LHCN-M2 (cell line): ENCODE data around the gene FSD2. TPM values are rescaled to one million over a fixed set of nuclear protein-coding genes. Genes with fewer than 3 reads are reported as not detected.
"Not testable (repeated sequence)": the region's sequence is repeated elsewhere in the genome, so short reads cannot be mapped to it uniquely, and the experiment has no call there.

Experiments
- DNase-seq: peaks from one replicate; pipeline ENCODE4 v3.0.0-alpha.2; 2012; ENCODE audit warnings: low read depth
- total RNA-seq: library from RNA; depleted of rRNA; stranded (reverse); fragments of >200 nt; gene quantifications from 2 replicates; pipeline ENCODE4 v1.2.3, GENCODE V29; 2014

Gene FSD2
- total RNA-seq, 1 experiment from 2014 or later, result not detected

DNA sequence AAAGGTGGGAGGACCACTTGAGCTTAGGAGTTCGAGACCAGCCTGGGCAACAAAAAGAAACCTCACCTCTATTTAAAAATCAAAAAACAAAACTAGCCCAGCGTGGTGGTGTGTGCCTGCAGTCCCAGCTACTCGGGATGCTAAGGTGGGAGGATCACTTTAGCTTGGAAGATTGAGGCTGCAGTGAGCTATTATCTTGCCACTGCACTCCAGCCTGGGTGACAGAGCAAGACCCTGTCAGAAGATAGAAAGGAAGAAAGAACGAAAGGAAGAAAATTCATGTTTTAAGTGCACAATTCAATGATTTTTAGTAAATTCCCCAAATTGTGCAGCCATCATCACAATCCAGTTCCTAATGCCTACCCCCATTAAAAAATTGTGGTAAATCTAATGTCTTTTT, 7.8 kb downstream of the FSD2 start:
- no peak for DNase-seq

DNA sequence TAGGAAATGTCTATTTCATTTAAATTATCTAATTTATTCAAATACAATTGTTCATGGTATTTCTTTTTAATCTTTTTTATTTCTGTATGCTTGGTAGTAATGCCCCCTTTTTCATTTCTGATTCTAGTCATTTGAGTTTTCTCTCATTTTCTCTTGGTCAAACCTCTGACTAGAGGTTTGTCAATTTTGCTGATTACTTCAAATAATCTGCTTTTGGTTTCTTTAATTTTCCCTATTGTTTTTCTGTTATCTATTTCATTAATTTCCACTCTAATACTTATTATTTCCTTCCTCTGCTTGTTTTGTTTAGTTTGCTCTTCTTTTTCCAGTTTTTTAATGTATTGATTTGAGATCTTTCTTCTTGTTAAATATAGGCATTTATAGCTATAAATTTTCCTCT, 12.1 kb downstream of the FSD2 start:
- DNase-seq, result no peak

DNA sequence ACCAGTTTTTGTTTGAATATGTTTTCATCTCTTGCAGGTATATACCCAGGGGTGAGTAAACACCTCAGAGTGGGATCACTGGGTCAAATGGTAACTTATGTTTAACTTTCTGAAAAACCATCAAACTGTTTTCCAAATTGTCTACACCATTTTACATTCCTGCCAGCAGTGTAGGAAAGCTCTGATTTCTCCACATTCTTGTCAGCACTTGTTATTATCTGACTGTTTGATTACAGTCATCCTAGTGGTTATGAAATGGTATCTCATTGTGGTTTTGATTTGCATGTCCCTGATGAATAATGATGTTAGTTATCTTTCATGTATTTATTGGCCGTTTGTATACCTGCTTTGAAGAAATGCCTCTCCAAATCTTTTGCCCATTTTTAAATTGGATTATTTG, 13.8 kb downstream of the FSD2 start:
- DNase-seq, result no peak

DNA sequence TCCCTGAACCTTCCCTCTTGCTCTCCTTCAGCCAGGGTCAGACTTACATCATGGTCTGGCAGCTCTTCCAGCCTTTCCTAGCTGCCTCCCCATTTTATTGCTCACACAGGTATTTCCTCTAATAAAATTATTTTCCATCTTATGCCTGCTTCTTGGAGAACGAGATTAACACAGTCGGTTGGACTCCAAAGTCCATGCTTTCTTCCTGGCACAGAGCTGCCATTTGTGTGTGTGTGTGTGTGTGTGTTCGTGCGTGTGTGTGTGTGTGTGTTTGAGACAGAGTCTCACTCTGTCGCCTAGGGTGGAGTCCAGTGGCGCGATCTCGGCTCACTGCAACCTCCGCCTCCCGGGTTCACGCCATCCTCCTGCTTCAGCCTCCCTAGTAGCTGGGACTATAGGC, 15.5 kb downstream of the FSD2 start:
- no peak for DNase-seq

DNA sequence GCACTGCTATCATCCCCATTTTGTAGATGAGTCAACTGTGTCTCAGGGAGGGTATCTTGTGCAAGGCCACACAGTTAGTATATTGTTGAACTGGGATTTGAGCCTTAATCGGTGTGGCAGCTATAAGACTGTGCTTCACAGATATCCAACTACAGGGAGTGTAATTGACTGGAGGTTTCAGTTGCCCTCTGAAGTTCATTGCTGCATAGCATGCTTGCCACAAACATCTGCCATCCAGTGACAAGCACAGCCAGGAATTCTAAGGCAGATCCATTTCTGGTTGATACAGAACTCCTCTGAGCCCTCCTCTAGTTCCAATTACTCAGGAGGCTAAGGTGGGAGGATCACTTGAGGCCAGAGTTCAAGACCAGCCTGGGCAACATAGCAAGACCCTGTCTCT, 16.4 kb downstream of the FSD2 start:
- DNase-seq, result peak; percentile 54

DNA sequence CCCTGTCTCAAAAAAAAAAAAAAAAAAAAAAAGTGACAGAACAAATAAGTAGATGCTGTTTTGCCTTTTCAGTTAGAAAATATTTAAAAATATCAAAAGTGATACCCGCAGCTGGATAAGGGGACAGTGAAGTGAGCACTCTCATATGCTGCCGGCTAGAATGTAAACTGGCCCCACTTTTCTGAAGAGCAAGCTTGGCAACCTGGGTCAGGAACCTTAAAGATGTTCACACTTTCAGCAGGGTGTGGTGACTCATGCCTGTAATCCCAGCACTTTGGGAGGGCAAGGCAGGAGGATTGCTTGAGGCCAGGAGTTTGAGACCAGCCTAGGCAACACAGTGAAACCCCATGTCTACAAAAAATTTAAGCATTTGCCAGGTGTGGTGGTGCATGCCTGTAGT, 17.4 kb downstream of the FSD2 start:
- no peak for DNase-seq

DNA sequence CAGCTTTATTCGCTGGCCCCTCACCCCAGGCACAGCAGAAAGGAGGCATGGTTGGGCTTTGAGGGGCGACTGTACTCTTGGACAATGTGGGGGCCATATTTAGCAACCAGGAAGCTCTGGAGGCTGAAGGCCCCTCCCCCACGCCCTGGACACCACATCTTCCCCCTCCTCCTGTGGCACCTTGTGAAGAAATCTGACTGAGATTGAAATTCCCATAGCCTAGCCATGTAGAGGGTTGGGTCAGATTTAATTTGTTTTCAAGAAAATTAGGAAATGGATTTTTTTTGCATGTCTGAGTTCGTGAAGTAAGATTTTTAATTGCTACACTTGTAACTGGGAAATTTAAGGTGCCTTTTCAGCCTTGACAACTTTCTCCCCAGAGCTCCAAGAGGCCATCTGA, 24.5 kb downstream of the FSD2 start:
- no peak for DNase-seq

DNA sequence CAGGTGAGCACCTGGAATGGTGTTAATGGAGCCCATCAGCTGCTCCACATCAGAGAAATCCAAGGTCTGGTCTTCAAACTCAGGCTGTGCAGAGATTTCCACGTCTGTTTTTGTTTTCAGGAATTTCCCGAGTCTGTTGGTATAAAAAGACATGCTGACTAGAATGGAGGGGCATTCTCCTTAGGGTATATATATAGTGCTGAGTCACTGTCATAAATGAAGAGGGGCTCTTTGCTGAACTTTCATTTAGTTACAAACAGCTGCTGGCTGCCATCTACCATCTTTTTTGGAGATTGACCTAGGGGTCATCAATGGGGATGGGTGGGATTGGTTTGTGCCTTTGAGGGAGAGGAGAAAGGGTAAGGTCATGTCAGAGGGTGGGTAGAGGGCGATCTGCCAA, 27.1 kb downstream of the FSD2 start:
- DNase-seq, result no peak

DNA sequence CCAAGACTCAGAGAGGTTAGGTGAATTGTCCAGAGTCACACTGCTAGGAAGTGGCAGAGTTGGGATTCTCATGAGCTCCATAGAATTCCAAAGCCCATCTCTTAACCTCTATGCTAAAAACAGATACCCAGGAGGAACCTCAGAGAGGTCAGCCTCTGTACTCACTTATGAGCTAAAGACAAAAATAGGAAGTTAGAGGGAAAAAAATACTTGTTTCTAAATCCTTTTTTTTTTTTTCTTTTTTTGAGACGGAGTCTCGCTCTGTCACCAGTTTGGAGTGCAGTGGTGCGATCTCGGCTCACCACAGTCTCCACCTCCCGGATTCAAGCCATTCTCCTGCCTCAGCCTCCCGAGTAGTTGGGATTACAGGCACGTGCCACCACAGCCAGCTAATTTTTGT, 31.4 kb downstream of the FSD2 start:
- no peak for DNase-seq

DNA sequence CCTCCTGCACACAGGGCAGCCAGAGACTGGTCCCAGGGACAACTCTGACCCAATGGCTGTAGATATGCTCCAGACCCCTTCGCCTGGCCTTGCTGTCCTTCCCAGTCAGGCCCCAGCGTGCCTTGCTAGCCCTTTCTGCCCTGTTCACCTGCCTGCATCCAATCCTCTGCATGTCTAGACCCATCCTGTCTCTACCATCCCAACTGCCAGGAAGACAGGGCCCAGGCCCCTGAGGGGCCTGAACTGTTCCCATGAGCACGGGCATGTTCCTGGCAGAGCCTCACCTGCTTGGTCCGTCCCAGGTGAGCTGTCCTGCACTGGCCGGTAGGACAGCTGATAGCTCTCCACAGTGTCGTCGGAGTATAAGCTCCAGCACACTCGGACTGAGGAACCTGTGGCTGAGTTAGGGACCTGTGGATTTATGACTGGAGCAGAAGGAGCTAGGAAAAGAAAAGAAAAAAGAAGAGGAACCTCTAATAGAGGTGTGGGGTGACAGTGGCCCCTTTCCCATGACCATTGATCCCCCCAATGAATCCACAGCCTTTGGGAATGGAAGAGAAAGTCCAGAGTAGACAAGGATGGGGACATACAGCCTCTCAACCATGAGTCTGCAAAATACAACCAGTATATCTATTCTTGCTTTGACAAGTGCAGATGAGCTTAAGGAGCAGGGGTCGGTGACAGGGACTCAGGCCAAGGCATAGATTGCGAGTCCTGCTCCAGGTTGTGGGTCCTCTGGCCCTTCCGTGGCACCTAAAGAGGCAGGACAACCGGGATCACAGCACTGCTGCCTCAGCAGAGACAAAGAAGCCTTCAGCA, 33.9 kb downstream of the FSD2 start:
- DNase-seq, result no peak

DNA sequence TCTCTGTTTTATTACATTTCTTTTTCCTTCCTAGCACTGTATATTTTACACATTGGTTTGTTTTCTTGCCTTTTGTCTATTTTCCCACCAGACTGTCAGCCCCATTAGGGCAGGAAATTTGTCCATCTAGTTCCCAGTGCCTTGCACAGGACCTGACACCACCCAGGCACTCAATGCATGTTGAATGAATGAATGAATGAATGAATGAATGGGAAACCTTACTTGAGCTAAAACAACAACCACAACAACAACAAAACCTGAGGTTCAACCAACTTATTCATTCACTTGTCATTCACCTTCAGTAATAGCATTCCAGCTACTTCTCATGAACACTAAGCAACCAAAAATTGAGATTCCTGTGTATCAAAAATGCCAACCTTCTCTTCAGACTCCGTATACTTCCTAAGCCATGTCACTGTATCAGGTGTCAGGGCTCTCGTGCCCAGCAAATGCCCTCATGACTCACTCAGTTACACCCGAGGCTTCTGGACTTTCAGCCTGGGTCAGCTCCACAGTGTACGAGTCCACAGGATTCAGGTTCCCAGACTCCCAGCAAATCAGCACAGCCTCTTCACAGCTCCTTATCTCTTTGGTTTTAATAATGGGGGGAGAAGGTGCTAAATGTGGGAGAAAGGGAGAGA, 37.3 kb downstream of the FSD2 start:
- peak; percentile 68 for DNase-seq

DNA sequence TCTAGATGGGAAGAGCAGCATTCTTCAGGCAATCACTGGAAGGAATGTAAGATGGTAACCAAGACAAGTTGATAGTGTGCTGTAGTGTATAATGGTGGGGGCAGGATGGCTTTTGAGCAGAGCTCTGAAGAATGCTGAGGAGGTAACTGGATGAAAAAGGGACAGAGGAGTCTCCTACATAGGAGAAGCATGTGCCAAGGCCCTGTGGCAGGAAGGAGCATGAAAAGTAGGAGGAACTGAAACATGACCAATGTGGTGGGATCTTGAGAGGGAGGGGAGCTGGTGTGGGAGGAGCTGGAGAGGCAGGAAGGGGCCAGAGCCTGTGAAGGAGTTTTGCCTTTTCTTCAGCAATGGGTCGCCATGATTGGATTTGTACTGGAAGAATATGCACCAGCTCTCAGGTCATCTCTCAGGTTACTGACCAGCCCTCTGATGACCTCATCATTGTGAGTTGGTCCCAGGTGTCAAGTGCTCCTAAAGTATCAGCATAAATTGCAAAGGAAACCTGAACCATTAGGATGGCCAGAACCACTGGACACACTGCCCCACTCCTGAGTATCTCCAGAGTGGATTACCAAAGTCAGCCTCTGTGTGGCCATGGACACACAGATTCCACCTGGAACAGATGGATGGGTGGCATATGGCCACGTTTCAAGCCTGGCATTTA, 38.6 kb downstream of the FSD2 start:
- no peak for DNase-seq

DNA sequence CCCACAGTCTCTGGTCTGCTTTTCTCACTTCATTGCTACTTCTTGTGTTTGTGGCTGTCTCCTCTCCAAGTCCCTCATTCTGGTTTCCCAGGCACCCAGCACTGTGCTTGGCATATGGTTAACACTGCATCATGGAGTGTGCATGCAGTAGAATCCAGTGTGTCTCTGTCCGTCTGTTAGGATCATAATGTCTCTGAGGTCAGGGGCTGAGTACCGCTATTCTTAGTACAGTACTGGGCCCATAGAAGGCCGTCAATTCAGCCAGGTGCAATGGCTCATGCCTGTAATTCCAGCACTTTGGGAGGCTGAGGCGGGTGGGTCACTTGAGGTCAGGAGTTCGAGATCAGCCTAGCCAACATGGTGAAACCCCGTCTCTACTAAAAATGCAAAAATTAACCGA, 39.7 kb downstream of the FSD2 start:
- not testable (repeated sequence) for DNase-seq

DNA sequence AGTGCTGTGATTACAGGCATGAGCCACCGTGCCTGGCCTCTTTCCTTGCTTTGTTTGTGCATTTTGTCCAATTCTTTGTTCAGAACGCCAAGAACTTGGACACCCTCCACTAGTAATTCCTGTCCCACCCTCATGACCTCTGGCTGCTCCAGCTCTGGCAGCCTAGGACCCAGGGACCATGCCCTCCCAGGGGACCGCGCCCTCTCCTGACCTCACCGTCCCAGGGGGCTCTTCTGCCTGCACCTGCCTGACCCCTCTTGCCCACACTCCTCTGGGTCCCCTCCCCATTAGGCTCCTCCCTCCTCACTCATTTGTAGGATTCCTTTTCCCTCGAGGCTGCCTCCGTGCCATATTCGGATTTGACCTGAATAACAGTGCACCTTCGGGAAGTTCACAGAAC, 41.1 kb downstream of the FSD2 start:
- no peak for DNase-seq

DNA sequence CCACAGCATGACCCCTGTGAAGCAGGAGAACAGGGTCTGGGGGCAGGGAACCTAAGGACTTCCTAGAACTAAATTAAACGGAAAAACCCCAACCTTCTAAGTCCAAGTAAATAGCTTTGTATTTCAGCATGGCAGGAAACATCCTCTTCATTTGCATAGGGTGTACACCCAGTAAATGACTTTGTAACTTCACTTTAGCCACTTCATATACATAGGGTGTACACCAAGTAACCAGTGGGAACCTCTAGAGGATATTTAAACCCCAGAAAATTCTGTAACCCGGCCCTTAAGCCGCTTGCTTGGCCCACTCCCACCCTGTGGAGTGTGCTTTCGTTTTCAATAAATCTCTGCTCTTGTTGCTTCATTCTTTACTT, 41.8 kb downstream of the FSD2 start:
- no peak for DNase-seq

DNA sequence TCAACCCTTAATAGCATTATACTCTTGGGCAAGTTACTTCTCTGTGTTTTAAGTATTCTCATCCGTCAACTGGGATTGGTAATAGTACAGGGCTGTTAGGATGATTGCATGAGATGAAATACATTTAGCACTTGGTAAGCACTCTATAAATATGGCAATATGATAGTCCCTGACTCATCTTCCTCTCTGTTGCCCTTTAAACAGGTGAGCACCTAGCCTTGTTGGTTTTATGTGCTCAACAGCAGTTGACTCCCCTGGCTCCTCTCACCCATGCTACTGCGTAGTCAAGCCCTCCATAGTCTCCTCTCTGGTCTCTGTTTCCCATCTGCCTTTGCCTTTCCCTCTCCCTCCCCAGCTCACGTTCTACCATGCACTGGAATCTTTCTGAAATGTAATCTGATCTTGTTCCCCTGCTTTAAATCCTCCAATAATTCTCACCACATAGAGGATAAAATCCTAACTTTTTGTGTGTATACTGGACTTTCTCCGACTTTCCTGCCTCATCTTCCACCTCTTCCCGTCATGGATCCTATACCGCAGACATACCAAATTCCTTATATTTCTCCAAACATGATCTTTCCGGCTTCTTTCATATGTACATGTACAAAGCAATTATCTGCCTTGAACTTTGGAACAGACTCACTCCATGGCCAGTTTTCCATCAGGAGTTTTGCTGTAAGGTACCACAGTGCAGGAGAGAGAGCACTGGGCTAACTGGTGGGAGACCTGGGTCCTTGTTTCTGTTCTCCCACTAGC, 42.3 kb downstream of the FSD2 start:
- DNase-seq, result no peak

DNA sequence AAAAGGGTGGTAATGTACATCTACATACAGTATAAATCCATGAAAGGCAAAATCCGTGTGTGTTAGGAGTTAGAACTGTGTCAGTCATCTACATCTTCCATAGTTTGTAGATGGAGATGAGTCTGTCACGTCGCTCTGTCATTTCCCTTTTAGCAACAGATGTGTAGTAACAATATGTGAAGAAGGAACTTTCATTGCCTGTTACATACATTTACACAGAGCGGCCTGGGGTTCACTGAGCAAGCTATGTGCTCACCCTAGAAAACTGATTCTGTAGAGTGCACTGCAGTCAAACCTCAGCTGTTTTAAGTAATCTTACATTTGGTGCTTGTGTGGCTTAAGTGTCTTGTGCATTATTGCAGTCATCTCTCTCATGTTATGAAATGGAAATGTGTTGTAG, 54.6 kb downstream of the FSD2 start:
- DNase-seq, result no peak

DNA sequence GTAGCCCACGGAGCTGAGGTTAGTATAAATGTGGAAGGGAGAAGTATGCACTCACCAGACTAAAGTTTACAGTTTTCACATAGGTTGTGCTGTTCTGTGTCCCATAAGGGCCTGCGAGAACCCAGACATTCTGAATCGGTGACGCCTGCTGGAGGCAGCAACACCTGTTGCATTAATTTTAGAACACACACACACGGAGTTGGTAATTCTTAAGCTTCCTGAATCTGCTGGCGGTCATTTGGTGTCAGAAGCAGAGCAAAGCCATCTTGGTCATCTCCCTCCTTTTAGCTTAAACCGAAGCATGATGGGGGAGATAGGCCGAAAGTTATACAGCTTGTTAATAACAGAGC, 55.1 kb downstream of the FSD2 start:
- peak; percentile 49 for DNase-seq

DNA sequence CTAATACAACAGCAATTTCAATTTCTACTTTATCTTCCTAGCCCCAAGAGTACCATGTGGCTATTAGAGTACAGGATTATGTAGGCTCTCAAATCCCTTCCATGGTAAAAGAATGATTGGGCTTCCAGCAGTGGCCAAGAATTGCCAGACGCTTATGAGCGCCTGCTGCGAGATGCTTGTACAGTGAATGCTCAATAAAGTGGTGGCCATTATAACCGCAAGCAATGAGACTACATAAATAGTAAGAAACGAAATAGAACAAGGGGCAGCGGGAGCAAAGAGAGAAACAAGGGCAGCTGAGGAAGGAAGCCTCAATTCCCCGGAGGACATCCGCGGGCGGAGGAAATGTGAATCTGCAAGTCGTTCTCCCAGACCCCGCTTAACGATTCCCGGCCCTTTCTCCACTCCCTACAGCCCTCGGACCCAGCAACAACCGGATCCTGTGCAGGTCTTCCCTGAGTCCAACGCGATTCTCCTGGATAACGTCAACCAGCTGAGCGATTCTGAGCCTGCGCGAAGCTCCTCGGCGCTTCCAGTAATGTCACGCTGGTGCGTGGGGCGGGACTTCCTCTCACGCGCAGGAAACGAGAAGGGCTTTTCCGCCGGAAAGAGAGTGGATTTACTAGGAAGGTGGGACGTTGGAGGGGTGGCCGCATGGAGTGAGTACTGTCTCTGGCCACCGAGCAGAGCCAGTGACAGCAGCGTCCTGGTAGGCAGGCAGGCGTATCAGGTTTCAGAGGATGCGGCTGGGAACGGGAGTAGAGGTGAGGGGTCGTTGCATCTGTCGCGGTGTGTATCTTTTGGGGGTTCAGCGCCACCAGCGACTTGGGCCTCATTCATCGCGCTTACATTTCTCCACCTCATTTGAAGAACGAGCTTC, 55.7 kb downstream of the FSD2 start:
- DNase-seq, result peak; percentile 95

DNA sequence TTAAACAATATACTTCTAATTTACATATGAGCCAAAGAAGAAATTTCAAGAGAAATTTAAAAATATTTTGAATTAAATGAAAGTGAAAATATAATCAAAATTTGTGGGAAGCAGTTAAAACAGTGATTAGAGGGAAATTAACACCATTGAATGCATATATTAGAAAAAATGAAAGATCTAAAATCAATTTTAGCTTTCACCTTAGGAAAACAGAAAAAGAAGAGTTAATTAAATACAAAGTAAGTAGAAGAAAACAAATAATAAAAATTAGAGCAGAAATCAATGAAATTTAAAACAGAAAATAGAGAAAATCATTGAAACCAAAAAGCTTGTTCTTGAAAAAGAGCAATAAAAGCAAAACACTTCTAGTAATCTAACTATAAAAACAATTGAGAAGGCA, 57.6 kb downstream of the FSD2 start:
- no peak for DNase-seq

DNA sequence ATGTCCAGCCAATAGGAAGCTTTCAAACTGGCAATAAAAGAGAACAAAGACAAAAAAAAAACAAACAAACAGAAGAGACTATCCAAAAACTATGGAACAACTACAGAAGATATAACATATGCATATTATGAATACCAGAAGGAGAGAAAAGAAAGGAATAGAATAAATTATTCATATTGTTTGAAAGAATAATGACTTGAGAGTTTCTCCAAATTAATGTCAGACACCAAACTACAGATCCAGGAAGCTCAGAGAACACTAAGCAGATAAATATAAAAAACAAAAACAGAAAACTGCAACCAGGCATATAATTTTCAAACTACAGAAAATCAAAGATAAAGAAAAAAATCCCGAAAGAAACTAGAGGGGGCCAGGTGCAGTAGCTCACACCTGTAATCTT, 62.1 kb downstream of the FSD2 start:
- no peak for DNase-seq
